ENCODE results near the gene GPC5.

Gene GPC5

DNA sequence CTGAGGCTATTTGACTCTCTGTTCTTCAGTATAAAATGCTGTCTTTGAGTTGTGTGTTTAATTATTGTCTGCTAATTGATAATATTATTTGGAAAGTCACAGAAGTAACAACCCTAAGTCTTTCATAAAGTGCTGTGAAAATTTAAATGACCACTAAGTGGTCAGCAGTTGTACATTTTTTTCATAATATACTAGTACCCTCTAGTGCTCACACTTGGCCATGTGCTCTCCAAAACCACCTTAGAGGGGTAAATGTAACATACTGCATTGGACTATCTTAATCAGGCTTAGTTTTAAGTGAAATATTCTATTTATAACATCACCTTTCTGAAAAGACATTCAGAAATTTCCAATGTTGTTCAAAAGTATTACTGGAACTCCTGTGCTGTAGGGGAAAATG lies 745.3 kb downstream of the GPC5 start:
- H3K27ac ChIP-seq: no peak overlapping the region
- TF ChIP-seq, protein P1, sequence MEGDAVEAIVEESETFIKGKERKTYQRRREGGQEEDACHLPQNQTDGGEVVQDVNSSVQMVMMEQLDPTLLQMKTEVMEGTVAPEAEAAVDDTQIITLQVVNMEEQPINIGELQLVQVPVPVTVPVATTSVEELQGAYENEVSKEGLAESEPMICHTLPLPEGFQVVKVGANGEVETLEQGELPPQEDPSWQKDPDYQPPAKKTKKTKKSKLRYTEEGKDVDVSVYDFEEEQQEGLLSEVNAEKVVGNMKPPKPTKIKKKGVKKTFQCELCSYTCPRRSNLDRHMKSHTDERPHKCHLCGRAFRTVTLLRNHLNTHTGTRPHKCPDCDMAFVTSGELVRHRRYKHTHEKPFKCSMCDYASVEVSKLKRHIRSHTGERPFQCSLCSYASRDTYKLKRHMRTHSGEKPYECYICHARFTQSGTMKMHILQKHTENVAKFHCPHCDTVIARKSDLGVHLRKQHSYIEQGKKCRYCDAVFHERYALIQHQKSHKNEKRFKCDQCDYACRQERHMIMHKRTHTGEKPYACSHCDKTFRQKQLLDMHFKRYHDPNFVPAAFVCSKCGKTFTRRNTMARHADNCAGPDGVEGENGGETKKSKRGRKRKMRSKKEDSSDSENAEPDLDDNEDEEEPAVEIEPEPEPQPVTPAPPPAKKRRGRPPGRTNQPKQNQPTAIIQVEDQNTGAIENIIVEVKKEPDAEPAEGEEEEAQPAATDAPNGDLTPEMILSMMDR (conservative IDR thresholded peaks at IDR 0.05): no peak; the same call in 1 of the 2 replicates

DNA sequence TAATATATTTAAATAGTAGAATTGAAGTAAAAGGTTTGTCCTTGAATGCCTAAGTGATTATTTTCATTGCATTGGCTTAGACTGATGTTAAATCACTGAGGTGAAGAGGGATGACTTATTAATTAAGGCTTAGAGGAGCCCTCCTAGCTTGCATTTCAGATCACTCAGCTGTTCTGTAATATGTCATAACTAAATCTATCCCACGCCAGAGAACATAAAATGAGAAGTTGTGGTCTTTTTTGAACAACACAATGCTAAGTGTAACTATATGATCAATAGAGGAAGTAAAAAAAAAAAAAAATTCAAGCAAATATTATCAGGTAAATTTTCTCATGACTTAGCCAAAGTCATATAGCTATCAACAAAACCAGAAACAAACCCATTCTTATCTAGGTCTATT lies 752.2 kb downstream of the GPC5 start:
- TF ChIP-seq, protein P1 (conservative IDR thresholded peaks at IDR 0.05): no peak
- H3K27ac ChIP-seq: no peak overlapping the region

DNA sequence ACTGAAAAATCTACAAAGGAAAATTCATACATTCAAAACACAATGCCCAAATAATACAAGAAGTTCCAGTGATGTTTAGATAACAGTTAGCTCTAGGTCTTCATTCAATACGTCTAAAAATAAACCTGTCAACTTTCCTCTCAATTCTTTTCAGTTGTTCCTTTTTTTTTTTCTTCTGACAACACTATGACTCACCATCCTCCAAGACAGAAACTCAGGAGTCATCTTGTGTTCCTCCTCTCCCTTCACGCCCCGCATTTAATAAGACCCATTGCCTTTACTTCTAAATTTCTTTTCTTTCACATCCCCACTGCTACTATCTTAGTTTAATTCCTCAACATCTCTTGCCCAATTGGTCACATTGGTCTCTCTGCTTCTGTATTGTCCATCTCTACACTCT lies 759.9 kb downstream of the GPC5 start:
- TF ChIP-seq, protein P1 (conservative IDR thresholded peaks at IDR 0.05): no peak
- H3K27ac ChIP-seq: no peak overlapping the region

DNA sequence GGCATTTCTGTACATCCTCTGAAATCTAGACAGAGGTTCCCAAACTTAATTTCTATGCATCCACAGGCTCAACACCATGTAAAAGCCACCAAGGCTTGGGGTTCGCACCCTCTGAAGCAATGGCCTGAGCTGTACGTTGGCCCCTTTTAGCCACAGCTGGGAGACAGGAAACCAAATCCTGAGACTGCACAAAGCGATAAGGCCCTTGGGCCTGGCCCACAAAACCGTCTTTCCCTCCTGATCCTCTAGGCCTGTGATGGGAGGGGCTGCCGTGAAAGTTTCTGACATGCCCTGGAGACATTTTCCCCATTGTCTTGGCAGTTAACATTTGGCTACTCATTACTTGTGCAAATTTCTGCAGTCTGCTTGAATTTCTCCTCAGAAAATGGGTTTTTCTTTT lies 766.4 kb downstream of the GPC5 start:
- TF ChIP-seq, protein P1 (conservative IDR thresholded peaks at IDR 0.05): no peak

DNA sequence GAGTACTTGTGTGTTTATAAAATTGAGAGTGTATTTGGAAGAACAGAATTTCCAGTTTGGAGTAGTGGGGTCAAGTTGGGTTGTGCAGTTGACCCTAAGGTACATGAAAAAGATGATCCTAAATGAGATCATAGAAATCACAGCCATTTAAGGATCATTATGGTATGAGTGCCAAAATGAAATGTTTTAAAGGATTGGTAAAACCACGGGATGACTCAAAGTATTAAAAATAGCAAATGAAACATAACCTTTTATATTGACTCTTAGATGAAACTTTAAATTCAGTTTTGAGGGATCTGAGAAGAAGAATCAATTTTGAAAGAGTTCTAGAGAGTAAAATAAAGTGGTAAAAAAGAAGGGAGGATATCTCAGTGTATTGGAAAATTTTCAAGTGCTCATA lies 773.8 kb downstream of the GPC5 start:
- no peak overlapping the region for H3K27ac ChIP-seq
- TF ChIP-seq, protein P1 (conservative IDR thresholded peaks at IDR 0.05): no peak

More for the DNA sequence above, 766.4 kb downstream of the GPC5 start:
- H3K27ac ChIP-seq: no peak overlapping the region

DNA sequence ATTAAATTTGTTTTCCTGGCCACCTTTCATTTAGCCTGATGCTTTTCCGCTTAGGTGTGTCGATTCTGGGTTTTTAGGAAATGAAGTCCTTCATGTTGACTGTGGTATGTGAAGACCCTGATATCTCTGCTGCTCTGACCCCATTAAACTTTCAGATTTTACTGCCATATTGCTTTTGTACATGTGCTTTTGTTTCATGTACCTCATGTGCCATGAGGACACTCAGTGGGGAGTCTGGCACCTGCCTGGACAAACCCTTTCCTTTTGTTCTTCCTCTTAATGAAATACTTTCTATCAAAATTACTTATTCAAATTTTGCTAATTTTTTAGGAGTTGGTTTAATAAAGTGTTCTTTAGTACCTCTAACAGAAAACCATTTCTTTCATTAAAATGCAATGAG lies 774.8 kb downstream of the GPC5 start:
- H3K27ac ChIP-seq: no peak overlapping the region
- TF ChIP-seq, protein P1 (conservative IDR thresholded peaks at IDR 0.05): no peak

DNA sequence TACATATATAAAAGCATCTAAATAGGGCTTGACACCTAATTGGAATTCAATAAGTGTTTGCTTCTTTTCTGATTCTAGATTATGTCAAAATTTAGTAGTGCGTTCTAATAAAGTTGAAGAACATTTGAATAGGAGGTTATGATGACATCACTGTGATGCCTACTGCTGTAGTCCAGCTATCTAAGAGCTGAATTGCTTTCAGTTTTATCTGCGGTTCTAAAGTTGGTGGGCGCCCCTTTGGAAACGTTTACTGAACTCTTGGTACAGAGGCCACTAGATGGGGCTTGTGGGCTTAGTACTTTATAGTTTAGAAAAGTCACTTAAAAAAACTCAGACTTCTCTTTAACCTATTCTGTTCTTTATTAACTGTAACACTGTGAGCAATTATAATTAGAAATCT lies 776.9 kb downstream of the GPC5 start:
- H3K27ac ChIP-seq: no peak overlapping the region
- TF ChIP-seq, protein P1 (conservative IDR thresholded peaks at IDR 0.05): peak; percentile 78

DNA sequence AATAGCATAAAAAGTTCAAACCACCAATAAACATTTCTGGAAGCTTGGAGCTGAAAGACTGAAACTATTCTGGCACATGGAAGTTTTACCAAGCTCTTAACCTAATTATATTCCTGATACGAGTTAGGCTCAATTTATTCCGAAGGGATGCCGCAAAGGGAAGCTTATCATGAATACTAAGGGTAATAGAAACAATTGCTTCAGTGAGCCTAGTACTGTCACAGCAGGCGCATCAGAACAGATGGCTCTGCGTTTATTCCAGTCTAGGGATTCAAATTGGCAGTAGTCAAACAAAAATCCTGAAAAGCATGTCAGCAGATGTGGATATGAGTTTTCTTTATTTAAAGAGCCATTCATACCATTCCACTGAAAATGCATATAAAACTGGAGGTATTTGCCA lies 779.5 kb downstream of the GPC5 start:
- TF ChIP-seq, protein P1 (conservative IDR thresholded peaks at IDR 0.05): no peak
- no peak overlapping the region for H3K27ac ChIP-seq
